GM23338 (cell line): ENCODE measurements around the gene TRAF3.

ENCODE experiments used
- POLR2AphosphoS5 ChIP-seq: IDR thresholded peaks from 2 replicates; pipeline ENCODE4 v1.6.1; 2016; ENCODE audit warnings: antibody characterized with exemption, low read depth
- TF ChIP-seq, protein P1 (sequence below), 2 experiments: fragments of 200-600 bp in 1 of 2; sonication (generic) in 1 of 2; conservative IDR thresholded peaks; 2 replicates each; pipeline versions ENCODE4 v1.5.1 to v1.6.1; 2016 to 2017; ENCODE audit warnings: antibody characterized with exemption in 2 of 2, low read depth in 2 of 2, mild to moderate bottlenecking in 2 of 2, moderate library complexity in 1 of 2

DNA sequence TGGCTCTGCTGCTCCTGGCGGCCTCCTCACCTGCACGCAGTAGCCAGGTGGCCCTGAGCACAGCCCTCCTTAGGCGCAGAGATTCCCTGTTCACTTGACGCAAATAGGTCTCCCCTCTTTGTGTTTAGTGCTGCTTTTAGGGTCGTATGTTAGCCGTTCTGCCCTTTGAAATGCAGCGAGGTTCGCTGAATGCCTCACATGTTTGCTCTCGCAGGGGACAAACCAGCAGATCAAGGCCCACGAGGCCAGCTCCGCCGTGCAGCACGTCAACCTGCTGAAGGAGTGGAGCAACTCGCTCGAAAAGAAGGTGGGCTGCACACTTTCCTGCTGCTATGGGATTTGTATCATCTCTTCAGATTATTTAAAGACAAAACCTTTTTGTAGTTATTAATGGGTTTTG lies 113.9 kb downstream of the TRAF3 start:
- TF ChIP-seq, protein P1, sequence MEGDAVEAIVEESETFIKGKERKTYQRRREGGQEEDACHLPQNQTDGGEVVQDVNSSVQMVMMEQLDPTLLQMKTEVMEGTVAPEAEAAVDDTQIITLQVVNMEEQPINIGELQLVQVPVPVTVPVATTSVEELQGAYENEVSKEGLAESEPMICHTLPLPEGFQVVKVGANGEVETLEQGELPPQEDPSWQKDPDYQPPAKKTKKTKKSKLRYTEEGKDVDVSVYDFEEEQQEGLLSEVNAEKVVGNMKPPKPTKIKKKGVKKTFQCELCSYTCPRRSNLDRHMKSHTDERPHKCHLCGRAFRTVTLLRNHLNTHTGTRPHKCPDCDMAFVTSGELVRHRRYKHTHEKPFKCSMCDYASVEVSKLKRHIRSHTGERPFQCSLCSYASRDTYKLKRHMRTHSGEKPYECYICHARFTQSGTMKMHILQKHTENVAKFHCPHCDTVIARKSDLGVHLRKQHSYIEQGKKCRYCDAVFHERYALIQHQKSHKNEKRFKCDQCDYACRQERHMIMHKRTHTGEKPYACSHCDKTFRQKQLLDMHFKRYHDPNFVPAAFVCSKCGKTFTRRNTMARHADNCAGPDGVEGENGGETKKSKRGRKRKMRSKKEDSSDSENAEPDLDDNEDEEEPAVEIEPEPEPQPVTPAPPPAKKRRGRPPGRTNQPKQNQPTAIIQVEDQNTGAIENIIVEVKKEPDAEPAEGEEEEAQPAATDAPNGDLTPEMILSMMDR (conservative IDR thresholded peaks at IDR 0.05; ENCODE audit: low read depth in 2 of 2) = no peak
- TF ChIP-seq POLR2AphosphoS5 = no peak
